Measurements from ENCODE around the gene GSTA4.

DNA sequence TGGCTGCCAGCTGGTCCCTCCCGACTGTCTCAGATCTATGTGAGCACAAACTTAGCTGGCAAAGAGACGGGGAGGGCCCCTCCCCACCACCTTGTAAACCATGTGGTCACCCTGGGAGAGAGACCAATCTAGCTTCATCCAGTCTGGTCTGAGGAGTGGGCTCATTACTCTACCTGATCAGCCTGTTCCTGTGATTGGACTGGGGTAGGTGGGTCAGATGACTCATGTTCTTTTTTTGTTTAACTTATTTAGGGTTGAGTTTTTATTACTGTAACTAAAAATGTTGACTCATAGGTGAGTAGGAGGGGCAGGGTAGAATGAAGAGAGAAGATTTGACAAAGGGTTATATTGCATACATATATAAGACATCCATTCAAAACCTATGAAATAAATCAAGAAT is 4.7 kb downstream of the GSTA4 start:
- TF ChIP-seq SNAI2 (CRISPR knock-in tag; IDR thresholded peaks at IDR 0.05) (no peak), CSDC2 (CRISPR knock-in tag; IDR thresholded peaks at IDR 0.05) (no peak), OSR1 (CRISPR knock-in tag; IDR thresholded peaks at IDR 0.05) (no peak)

Measured in SK-N-SH treated with all-trans-retinoic acid at 6 μM for 48 hours (cell line).